Choroid plexus epithelial cell (primary cell): ENCODE data around the gene SYN1.

ENCODE experiments used
- DNase-seq: peaks from one replicate; pipeline ENCODE4 v3.0.0-alpha.2; 2010; ENCODE audit warnings: low read depth
- H3K4me3 ChIP-seq: 2 replicates; pipeline ENCODE4 v1.5.1; 2011; ENCODE audit warnings: low read depth, mild to moderate bottlenecking, control low read depth, low read length, moderate library complexity
- CTCF ChIP-seq: conservative IDR thresholded peaks from 2 replicates; pipeline ENCODE4 v1.5.1; 2011; ENCODE audit warnings: low read depth, mild to moderate bottlenecking, control low read depth, inconsistent platforms, low read length, moderate library complexity

Gene SYN1

GRCh38 chrX:47634871-47635575 lies 15.4 kb upstream of the SYN1 start:
- no peak overlapping the region for H3K4me3 ChIP-seq
- no peak for TF ChIP-seq CTCF
- DNase-seq: no peak

- no peak overlapping the region for H3K4me3 ChIP-seq
- no peak for TF ChIP-seq CTCF
- DNase-seq: no peak
Observed at GRCh38 chrX:47633689-47634590, 14.3 kb upstream of the SYN1 start.

- H3K4me3 ChIP-seq: no peak overlapping the region
- no peak for TF ChIP-seq CTCF
- DNase-seq: no peak
Observed at GRCh38 chrX:47632666-47633065, 13.0 kb upstream of the SYN1 start.

- H3K4me3 ChIP-seq: no peak overlapping the region
- TF ChIP-seq CTCF: no peak
- DNase-seq: no peak
Observed at GRCh38 chrX:47631676-47632075, 12.0 kb upstream of the SYN1 start.

- no peak for DNase-seq
- TF ChIP-seq CTCF: no peak
- H3K4me3 ChIP-seq: no peak within 1 kb of the TSS
Observed at GRCh38 chrX:47629419-47630200, 10.0 kb upstream of the SYN1 start, which contains the start of gene CFP. Gene CFP, minus strand, starts transcription at chrX:47629930. Its CDS starts 86 bp downstream, at chrX:47629844.

- no peak overlapping the region for H3K4me3 ChIP-seq
- peak; percentile 36 for TF ChIP-seq CTCF
- DNase-seq: no peak
Observed at GRCh38 chrX:47628982-47629381, 9.3 kb upstream of the SYN1 start.
